ENCODE measurements around the gene NUDCD3. TPM values are rescaled to one million over a fixed set of nuclear protein-coding genes. Genes with fewer than 3 reads are reported as not detected.

The NUDCD3 gene
- total RNA-seq, result 10 to 100 TPM; 44.9 to 92.4 (median 73.0) TPM

- intact Hi-C loops (cut with DNase I), result loop anchor here (2.0 to 5.0 kb wide), 2 partner anchors 74 to 233 kb away; no protein-coding TSS in a partner anchor
- no peaks in the 10 kb centered on the region for H3K36me3 ChIP-seq
- peak; percentile 97 for DNase-seq (ENCODE audit: extremely low spot score)
- peak within 1 kb of the TSS; percentile 93 to 97 (median 96) for H3K27ac ChIP-seq (replicated peaks in 1 of 4)
- 1% methylated on average over 37 of the region's 63 CpGs for WGBS
- peak within 1 kb of the TSS; percentile 65 to 89 (median 80) for H3K4me3 ChIP-seq
- peaks cover 0 to 3% (median 0%) of the 10 kb centered on the region in 4 donors for H3K27me3 ChIP-seq
- peaks cover 37 to 48% (median 45%) of the 10 kb centered on the region in 4 donors for H3K4me1 ChIP-seq
- H3K9me3 ChIP-seq, result no peaks in the 10 kb centered on the region
- TF ChIP-seq CTCF (IDR thresholded peaks at IDR 0.05) (peak in 2 of 3 experiments; percentile 5 to 28), EP300 (IDR thresholded peaks at IDR 0.05) (no peak), POLR2A (IDR thresholded peaks at IDR 0.05; ENCODE audit: low read depth) (peak; percentile 58), POLR2AphosphoS5 (IDR thresholded peaks at IDR 0.05) (peak; percentile 69 to 79)
Observed at GRCh38 chr7:44490351-44491200, at the start of gene NUDCD3. Gene NUDCD3 (minus strand): TSS chr7:44490658. CDS start chr7:44490600, 58 bp downstream.

GRCh38 chr7:44539669-44540506 lies 49.4 kb upstream of the NUDCD3 start:
- intact Hi-C loops (cut with DNase I), result no loop called here
- Histone ChIP-seq H3K27me3 (no peaks in the 10 kb centered on the region), H3K9me3 (no peaks in the 10 kb centered on the region), H3K4me3 (no peak overlapping the region), H3K4me1 (peaks cover 0 to 3% (median 0%) of the 10 kb centered on the region in 4 donors), H3K36me3 (no peaks in the 10 kb centered on the region), H3K27ac (replicated peaks in 1 of 4) (no peak overlapping the region)
- no peak for TF ChIP-seq CTCF (IDR thresholded peaks at IDR 0.05)
- TF ChIP-seq POLR2AphosphoS5 (IDR thresholded peaks at IDR 0.05), result no peak
- TF ChIP-seq POLR2A (IDR thresholded peaks at IDR 0.05; ENCODE audit: low read depth), result no peak
- no peak for TF ChIP-seq EP300 (IDR thresholded peaks at IDR 0.05)
- DNase-seq (ENCODE audit: extremely low spot score), result no peak
- WGBS, result 91% methylated on average over 23 of the region's 27 CpGs

- WGBS, result 96% methylated on average over 16 of the region's 32 CpGs
Observed at GRCh38 chr7:44538798-44539668, 48.6 kb upstream of the NUDCD3 start.

More at GRCh38 chr7:44538798-44539668, 48.6 kb upstream of the NUDCD3 start:
- no peak for TF ChIP-seq CTCF (IDR thresholded peaks at IDR 0.05)
- intact Hi-C loops (cut with DNase I), result no loop called here
- H3K9me3 ChIP-seq, result no peaks in the 10 kb centered on the region
- no peak for DNase-seq (ENCODE audit: extremely low spot score)
- H3K4me1 ChIP-seq, result peaks cover 0 to 3% (median 0%) of the 10 kb centered on the region in 4 donors
- no peak overlapping the region for H3K4me3 ChIP-seq
- no peaks in the 10 kb centered on the region for H3K36me3 ChIP-seq
- H3K27ac ChIP-seq (replicated peaks in 1 of 4), result no peak overlapping the region
- H3K27me3 ChIP-seq, result no peaks in the 10 kb centered on the region

Measured in esophagus muscularis mucosa (tissue), 4 donors.